GM12874 (cell line): Measurements from ENCODE around the gene ATP6V0E1.

ENCODE experiments used
- TF ChIP-seq, protein P1 (sequence below): IDR thresholded peaks from 2 replicates; pipeline ENCODE4 v1.5.1; 2011; ENCODE audit warnings: low read depth, mild to moderate bottlenecking, control low read depth, low read length, moderate library complexity; ENCODE audit not compliant: insufficient read depth

Gene ATP6V0E1

DNA sequence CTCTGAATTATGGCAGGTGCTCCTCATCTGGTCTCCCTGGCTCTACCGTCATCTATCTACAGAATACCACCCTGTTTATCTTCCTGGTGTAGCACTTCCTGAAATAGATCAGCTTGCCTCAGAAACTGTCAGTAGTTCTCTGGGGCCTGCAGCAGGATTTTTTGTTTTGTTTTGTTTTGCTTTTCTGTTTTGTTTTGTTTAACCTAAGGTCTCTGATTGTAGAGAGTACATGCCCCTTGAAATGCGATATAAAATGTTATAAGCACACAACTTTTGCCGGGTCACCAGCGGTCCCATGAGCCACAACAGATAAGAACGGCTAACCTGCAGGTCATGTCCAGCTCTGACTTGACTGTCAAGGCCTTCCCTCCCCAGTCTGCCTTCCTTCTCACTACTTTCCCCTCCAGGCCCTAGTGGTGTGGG, 45.9 kb downstream of the ATP6V0E1 start:
- TF ChIP-seq, protein P1, sequence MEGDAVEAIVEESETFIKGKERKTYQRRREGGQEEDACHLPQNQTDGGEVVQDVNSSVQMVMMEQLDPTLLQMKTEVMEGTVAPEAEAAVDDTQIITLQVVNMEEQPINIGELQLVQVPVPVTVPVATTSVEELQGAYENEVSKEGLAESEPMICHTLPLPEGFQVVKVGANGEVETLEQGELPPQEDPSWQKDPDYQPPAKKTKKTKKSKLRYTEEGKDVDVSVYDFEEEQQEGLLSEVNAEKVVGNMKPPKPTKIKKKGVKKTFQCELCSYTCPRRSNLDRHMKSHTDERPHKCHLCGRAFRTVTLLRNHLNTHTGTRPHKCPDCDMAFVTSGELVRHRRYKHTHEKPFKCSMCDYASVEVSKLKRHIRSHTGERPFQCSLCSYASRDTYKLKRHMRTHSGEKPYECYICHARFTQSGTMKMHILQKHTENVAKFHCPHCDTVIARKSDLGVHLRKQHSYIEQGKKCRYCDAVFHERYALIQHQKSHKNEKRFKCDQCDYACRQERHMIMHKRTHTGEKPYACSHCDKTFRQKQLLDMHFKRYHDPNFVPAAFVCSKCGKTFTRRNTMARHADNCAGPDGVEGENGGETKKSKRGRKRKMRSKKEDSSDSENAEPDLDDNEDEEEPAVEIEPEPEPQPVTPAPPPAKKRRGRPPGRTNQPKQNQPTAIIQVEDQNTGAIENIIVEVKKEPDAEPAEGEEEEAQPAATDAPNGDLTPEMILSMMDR = no peak

DNA sequence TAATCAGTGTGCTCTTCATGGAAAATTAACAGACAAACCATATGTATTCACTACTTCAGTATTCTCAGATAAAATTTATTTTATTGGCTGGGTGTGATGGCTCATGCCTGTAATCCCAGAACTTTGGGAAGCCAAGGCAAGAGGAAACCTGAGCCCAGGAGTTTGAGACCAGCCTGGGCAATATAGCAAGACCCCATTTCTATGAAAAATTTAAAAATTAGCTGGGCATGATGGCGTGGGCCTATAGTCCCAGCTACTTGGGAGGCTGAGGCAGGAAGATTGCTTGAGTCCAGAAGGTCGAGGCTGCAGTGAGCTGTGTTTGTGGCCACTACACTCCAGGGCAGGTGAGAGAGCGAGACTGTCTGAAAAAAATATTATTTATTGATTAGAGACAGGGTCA, 49.2 kb downstream of the ATP6V0E1 start:
- TF ChIP-seq, protein P1 = no peak

DNA sequence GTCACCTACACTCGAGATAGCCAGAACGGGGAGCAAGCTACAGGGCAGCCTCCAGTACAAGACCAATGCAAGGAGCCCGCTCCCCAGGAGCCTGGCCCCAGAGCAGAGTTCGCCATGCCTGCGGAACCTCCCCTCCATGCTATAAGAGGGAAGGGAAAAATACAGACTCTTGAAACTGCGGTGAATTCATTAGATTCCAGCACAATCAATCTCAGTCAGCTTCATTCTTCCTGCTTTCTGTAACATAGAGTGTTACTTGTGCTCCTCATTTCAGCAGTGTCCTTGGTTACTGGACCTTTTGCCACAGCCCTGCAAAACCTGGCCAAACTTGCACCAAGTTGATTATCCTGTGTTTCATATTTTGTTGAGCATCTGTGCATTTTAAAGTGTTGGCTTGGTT, 50.4 kb downstream of the ATP6V0E1 start:
- TF ChIP-seq, protein P1 = no peak

DNA sequence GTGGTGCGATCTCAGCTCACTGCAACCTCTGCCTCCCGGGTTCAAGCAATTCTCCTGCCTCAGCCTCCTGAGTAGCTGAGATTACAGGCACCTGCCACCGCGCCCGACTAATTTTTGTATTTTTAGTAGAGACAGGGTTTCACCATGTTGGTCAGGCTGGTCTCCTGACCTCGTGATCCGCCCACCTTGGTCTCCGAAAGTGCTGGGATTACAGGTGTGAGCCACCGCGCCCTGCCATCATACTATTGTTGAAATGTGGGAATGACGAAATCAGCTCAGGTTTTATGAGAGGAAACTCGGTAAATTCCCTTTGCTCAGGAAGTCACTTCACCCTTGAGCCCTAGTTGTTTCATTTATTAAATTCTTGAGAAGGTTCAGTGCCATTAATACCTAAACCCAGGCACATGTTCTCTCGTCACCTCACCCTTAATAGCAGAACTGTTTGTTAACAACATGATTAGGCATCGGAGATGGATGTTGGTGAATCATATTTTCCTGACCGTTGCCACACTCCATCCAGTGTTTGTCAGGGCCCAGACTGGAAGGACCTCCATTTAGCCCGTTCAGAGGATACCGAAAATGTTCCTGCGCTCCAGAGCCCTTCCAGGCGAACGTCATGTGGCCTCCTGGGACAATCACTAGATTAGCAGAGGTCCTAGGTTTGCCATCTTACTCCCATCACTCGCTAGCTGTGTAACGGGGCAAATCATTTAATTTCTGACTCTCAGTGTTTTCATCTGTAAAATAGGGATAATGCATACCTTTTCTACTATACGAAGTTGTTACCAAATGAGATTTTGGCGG, 52.5 kb downstream of the ATP6V0E1 start:
- TF ChIP-seq, protein P1 = no peak

DNA sequence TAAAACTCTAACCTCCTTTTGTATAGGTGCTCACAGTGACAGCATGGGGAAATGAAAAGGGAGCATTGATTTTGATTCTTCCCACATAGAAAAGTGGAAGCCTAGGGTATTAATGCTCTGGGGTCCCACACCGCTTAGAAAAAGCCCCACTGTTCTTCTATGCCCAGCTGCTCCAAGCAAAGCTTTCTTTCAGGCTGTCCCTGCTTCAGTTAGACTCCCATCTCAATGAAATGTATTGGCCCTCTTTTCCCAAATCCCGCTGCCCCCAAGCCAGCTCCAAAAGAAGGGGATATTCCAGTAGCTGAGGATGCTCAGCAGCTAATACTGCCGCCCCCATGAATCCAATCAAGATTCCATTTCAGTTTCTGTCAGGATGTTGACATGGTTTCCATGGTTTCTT, 55.6 kb downstream of the ATP6V0E1 start:
- TF ChIP-seq, protein P1 = no peak

DNA sequence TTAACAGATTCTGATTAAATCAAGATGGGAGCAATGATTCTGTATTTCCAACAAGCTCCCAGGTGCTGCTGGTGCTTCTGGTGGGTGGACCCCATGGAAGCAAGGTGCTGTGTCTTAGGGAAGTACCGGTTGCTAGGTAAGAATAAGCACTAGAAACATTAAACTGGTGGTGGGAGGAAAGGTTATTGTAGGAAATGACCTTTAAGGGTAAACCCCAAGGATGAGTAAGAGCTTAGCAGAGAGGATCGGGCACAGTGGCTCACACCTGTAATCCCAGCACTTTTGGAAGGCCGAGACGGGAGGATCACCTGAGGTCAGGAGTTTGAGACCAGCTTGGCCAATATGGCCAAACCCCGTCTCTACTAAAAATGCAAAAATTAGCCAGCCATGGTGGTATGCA, 56.4 kb downstream of the ATP6V0E1 start:
- TF ChIP-seq, protein P1 = no peak

DNA sequence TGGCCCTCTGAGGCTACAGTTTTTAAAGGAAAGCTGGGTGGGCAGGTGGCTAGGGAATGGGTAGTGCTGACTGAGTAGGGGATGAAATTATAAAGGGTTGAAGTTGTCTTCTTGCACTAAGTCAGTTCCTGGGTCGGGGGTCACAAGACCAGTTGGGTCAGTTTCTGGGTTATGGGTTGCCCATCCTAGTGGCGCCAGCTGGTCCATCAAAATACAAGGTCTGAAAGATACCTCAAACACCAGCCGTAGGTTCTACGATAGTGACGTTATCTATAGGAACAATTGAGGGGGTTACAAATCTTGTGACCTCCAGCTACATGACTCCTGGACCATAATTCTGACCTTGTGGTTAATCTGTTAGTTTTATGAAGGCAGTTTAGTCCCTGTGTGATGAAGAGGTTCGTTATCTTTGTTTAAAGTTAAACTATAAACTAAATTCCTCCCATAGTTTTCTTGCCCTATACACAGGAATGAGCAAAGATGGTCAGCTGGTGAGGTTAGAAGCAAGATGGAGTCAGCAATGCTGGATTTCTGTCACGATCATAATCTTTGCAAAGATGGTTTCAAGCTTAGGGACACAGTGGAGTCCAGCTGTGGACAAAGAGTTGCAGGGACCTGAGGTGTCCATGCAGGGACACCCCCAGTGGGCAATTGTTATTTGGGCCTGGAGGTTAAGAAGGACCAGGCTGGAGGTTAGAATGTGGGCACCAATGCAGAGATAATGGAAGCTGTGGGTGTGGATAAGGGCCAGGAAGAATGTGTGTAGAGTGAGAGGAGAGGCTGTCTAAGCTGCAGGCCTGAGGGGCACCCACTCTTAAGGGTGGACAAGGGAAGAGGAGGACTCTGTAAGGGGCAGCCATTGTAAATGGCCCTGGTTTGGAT, 58.6 kb downstream of the ATP6V0E1 start:
- TF ChIP-seq, protein P1 = no peak
